Stimulated activated effector memory CD8-positive, alpha-beta T cell treated with anti-CD3 and anti-CD28 coated beads, Interleukin-12 subunit alpha, Interleukin-12 subunit beta, amount 100 ng/mL, for 72 hours (primary cell): ENCODE results near the gene CUL9.
"Not testable (repeated sequence)": the region's sequence is repeated elsewhere in the genome, so short reads cannot be mapped to it uniquely, and the experiment has no call there.

Experiments
- ATAC-seq: fragments of 150-1000 bp; cut with Tn5 transposase; 2 replicates; pipeline ENCODE4 v1.10.0; 2021
- DNase-seq, 2 donors: peaks; one replicate each; pipeline ENCODE4 v3.0.0; 2021 to 2022; ENCODE audit warnings: low spot score in 2 of 2
- H3K27ac Mint-ChIP-seq: one replicate; pipeline ENCODE4 v1.8.0; 2022; ENCODE audit warnings: mild to moderate bottlenecking, mixed read lengths
- H3K36me3 Mint-ChIP-seq: one replicate; pipeline ENCODE4 v1.8.0; 2022; ENCODE audit warnings: mild to moderate bottlenecking, mixed read lengths
- H3K4me1 Mint-ChIP-seq: one replicate; pipeline ENCODE4 v1.8.0; 2022; ENCODE audit warnings: mixed read lengths
- H3K4me3 Mint-ChIP-seq: one replicate; pipeline ENCODE4 v1.8.0; 2022; ENCODE audit warnings: mild to moderate bottlenecking, mixed read lengths
- H3K9me3 Mint-ChIP-seq: one replicate; pipeline ENCODE4 v1.8.0; 2022; ENCODE audit warnings: mixed read lengths

CUL9 gene

DNA sequence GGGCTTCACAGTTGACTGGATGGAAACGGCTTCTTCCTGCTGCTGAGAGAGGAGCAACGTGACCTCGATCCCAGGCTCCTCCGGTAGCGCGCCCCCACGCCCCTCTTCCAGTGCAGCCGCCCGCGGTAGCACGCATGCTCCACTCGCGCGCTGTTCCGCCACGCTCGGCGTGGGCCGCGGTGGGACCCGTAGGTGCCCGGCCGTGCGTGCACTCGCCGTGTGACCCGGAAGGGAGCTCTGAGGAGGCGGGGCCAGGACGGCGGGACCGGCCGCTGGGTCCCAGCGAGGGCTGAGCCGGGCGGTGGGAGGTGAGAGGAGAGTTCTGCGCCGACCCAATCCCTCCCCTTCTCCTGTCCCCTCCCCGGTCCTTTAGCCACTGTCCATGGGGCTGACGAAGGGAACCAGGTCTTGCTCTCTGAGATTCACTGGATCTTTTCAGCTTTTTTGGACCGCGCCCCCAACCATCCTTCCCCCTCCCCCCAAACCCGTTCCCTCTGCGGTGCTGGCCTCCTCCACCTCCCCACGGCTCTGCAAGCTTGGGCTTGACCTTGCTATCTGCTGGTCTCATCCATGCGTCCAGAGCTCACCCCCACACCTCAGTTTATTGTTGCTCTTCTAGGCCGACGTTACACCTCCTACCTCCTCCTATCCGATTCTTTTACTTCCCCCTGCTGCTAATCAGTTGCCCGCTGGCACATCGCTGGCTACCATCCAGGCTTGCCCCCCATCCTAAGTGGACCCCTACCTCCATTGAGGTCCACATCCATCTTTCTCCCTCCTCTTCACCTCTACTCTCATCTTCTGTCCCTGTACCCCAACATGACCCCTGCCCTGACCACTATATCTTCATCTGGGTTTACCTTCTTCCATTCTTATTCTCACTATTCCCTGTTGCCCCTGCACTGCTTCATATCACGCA, at the start of gene CUL9:
Gene CUL9, plus strand, starts transcription at position 255 of the 919 bp plus-strand sequence. CDS start 2,115 bp downstream, outside the sequence.
- peak; percentile 74 to 90 for DNase-seq
- H3K4me1 Mint-ChIP-seq, result peaks cover 51% of the 10 kb centered on the region
- no peaks in the 10 kb centered on the region for H3K9me3 Mint-ChIP-seq
- H3K27ac Mint-ChIP-seq, result peak within 1 kb of the TSS; percentile 85
- peak; percentile 98 for ATAC-seq
- peak within 1 kb of the TSS; percentile 83 for H3K4me3 Mint-ChIP-seq
- peaks cover 68% of the 10 kb centered on the region for H3K36me3 Mint-ChIP-seq

DNA sequence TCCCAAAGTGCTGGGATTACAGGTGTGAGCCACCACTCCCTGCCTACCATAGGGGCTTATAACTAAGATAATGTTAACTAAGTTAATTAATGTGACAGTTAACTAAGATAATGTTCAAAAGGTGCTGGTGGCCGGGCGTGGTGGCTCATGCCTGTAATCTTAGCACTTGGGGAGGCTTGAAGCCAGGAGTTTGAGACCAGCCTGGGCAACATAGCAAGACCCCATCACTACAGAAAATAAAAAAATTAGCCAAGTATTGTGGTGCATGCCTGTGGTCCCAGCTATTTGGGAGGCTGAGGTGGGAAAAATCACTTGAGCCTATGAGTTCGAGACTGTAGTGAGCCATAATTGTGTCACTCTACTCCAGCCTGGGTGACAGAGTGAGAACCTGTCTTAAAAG, 43.7 kb upstream of the CUL9 start:
- Mint-ChIP-seq H3K36me3 (no peaks in the 10 kb centered on the region), H3K9me3 (no peaks in the 10 kb centered on the region), H3K27ac (no peak overlapping the region), H3K4me3 (no peak overlapping the region), H3K4me1 (peaks cover 9% of the 10 kb centered on the region)
- no peak for ATAC-seq
- no peak for DNase-seq

DNA sequence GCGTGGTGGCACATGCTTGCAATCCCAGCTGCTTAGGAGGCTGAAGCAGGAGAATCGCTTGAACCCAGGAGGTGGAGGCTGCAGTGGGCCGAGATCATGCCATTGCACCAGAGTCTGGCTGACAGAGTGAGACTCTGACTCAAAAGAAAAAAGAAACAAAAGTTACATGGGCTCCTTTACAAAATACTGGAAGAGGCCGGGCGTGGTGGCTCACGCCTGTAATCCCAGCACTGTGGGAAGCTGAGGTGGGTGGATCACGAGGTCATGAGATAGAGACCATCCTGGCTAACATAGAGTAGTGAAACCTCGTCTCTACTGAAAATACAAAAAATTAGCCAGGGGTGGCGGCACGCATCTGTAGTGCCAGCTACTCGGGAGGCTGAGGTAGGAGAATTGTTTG, 42.0 kb upstream of the CUL9 start:
- not testable (repeated sequence) for H3K9me3 Mint-ChIP-seq, H3K36me3 Mint-ChIP-seq, H3K4me3 Mint-ChIP-seq, ATAC-seq, H3K27ac Mint-ChIP-seq, DNase-seq
- H3K4me1 Mint-ChIP-seq, result peaks cover 18% of the 10 kb centered on the region

DNA sequence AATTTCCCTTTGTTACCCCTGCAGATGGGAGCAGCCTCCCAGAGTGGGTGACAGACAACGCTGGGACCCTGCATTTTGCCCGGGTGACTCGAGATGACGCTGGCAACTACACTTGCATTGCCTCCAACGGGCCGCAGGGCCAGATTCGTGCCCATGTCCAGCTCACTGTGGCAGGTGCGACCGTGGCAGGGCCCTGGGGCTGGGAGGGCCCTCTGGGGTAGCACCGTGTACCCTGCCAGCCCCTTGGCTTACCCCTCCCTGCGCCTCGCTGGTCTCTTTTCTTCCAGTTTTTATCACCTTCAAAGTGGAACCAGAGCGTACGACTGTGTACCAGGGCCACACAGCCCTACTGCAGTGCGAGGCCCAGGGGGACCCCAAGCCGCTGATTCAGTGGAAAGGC, 40.4 kb upstream of the CUL9 start:
- DNase-seq, result no peak
- Mint-ChIP-seq H3K9me3 (no peaks in the 10 kb centered on the region), H3K4me3 (no peak overlapping the region), H3K4me1 (peaks cover 18% of the 10 kb centered on the region), H3K36me3 (no peaks in the 10 kb centered on the region), H3K27ac (peak overlapping the region; percentile 56)
- no peak for ATAC-seq

DNA sequence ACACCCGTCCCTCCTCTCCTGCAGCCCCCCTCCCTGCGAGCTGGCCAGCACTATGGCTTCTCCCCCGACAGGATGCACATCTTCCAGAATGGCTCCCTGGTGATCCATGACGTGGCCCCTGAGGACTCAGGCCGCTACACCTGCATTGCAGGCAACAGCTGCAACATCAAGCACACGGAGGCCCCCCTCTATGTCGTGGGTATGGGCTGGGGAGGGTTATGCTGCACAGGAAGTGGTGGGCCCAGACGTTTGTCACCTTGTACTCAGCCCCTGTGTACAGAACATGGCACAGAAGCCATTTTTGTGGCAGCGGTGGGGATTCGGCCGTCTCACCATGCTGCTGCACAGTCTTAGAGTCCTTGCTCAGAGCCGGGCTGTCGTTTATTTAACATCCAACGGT, 39.9 kb upstream of the CUL9 start:
- Mint-ChIP-seq H3K27ac (peak overlapping the region; percentile 56), H3K4me1 (peaks cover 18% of the 10 kb centered on the region), H3K9me3 (no peaks in the 10 kb centered on the region), H3K4me3 (peak overlapping the region; percentile 3), H3K36me3 (no peaks in the 10 kb centered on the region)
- DNase-seq, result peak in 1 of 2 donors; percentile 53
- peak; percentile 50 for ATAC-seq

DNA sequence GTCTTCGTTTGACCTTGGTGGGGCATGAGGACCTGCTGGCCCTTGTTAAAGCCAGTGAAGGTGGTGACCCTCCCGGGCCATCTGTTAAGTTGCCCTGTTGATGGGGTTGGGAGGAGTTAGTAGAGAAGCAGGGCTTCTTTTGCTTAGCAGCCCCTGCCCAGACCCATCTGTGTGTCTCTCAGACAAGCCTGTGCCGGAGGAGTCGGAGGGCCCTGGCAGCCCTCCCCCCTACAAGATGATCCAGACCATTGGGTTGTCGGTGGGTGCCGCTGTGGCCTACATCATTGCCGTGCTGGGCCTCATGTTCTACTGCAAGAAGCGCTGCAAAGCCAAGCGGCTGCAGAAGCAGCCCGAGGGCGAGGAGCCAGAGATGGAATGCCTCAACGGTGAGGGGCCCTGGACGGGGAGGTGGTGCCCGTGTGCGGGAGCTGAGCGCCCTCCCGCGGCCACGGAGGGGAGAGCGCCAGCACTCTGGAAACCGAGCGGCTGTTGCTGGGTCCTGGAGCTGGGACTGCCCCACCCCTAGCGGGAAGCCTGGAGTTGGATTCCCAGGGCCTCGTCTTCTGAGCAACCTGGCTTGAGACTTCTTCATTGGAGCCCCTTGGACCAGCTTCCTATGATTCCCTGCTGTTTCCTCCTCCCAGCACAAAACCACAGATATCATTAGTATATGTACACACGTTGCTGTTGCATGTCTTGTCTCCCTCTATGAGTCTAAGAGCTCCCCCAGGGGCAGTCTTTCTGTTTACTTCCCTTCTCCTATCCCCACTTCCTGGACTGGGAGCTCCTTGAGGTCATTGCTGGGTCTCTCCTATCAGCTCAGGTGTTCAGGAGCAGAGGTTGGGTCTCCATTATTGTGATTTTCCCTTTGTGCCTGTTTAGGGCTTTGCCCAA, 38.5 kb upstream of the CUL9 start:
- Mint-ChIP-seq H3K9me3 (no peaks in the 10 kb centered on the region), H3K36me3 (no peaks in the 10 kb centered on the region), H3K4me1 (peaks cover 18% of the 10 kb centered on the region), H3K4me3 (peak overlapping the region; percentile 3), H3K27ac (peak overlapping the region; percentile 67)
- peak; percentile 80 to 90 for DNase-seq
- peak; percentile 93 for ATAC-seq

DNA sequence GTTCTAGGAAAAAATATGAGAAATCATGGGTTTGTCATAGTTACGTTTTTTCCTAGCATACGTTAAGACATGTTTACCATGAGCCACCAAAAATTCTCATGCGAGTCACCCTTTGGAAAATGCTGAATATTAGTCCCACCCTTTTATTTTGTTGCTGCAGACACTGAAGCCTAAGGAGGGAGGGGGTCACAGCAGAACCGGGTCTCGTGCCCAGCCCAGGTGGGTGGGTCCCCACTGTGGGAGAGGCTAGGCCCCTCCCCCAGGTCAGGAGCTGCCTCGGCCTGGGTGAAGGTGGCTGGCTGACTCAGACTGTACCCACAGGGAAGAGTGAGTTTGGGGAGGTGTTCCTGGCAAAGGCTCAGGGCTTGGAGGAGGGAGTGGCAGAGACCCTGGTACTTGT, 37.1 kb upstream of the CUL9 start:
- DNase-seq (no peak), ATAC-seq (no peak)
- Mint-ChIP-seq H3K36me3 (no peaks in the 10 kb centered on the region), H3K27ac (no peak overlapping the region), H3K4me3 (no peak overlapping the region), H3K9me3 (no peaks in the 10 kb centered on the region), H3K4me1 (peaks cover 18% of the 10 kb centered on the region)

DNA sequence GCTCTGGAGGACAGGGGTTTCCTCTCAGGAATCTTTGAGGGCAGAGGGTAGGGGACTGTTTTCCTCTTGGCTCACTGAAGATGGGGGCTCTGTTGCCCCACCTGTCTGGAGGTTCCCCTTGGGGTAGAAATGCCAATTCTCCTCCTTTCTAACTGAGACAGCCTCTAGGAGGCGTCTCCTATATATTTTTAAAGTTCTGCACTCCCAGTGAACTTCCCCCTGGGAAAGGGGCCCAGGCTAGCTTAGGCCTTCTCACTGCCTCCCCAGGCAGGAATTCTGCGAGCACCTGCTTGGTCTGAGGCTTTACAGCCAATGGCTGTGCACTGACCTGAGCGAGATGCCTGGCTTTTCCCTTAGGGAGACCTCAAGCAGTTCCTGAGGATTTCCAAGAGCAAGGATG, 35.7 kb upstream of the CUL9 start:
- no peaks in the 10 kb centered on the region for H3K9me3 Mint-ChIP-seq
- H3K4me3 Mint-ChIP-seq, result no peak overlapping the region
- DNase-seq (no peak), ATAC-seq (no peak)
- H3K36me3 Mint-ChIP-seq, result no peaks in the 10 kb centered on the region
- no peak overlapping the region for H3K27ac Mint-ChIP-seq
- H3K4me1 Mint-ChIP-seq, result peaks cover 18% of the 10 kb centered on the region

DNA sequence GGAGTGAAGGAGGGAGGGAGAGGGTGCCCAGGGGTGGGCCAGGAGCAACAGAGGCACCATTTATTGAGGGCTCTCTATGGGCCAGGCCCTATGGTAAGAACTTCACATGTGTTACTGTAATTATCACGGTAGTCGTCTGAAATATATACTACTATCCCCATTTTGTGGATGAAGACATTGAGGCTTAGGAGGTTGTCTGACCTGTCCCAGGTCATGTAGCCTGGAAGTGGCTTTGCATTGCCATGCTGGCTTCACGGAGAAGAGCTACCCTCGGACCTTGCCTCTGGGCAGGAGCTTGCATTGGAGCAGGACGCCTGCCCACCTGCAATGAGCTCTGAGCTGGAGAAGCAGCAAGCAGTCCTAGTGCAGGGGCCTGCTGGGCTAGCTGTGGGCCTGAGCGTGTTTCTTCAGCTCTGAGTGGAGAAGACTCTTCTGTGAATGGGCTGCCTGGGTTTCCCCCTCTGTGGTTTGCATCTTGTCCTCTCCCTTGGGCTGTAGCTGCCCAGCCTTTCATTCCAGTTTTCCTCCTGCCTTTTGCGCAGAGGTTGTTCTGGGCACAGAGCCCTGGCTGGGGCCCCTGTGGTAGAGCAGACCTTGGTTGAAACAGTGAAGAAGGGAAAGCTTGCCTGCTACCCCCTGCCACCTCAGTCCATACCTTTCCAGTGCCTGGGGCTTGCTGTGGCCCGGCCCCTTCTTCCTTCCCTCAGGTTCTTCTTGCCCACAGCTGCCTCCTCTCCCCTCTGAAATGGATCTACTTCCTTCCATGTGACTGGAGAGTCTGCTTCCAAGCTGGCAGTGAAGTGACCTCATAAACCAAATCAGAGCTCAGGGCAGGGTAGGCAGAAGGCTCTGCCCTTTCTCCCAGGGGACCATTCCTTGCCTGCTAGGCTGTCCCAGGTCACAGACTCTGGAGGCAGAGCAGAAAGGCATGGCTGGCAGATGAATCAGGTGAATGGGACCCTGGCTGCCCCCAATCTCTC, 35.0 kb upstream of the CUL9 start:
- ATAC-seq (no peak), DNase-seq (no peak)
- H3K9me3 Mint-ChIP-seq, result no peaks in the 10 kb centered on the region
- peaks cover 17% of the 10 kb centered on the region for H3K4me1 Mint-ChIP-seq
- no peaks in the 10 kb centered on the region for H3K36me3 Mint-ChIP-seq
- H3K27ac Mint-ChIP-seq, result peak overlapping the region; percentile 56
- no peak overlapping the region for H3K4me3 Mint-ChIP-seq

DNA sequence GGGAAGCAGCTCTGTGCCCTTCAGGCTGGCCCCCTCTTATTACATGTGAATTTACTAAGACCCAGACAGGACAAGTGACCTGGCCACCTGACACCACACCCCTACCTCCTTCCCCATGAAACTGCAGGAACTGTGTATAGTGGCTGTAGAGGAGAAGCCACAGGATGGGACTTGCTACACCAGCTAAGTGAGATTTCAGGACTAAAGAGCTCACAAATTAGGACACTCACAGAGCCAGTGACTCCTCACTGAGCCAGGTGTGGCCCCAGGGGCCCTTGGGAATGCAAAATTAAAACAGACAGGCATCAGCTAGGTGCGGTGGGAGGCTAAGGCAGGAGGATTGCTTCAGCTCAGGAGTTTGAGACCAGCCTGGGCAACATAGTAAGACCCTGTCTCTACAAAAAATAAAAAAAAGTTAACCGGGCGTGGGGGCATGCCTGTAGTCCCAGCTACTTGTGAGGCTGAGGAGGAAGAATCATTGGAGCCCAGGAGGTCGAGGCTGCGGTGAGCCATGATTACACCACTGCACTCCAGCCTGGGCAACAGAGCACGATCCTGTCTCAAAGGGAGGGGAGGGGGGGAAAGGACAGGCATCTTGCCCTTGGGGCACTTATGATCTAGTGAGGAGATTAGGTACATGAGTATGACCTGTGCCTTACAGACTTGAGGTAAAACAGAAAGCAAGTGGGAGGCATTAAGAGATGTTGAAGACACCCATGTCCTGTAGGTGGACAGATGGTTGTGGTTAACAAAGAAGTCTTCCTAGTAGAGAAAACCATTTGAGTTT, 34.1 kb upstream of the CUL9 start:
- peaks cover 13% of the 10 kb centered on the region for H3K4me1 Mint-ChIP-seq
- H3K4me3 Mint-ChIP-seq, result no peak overlapping the region

DNA sequence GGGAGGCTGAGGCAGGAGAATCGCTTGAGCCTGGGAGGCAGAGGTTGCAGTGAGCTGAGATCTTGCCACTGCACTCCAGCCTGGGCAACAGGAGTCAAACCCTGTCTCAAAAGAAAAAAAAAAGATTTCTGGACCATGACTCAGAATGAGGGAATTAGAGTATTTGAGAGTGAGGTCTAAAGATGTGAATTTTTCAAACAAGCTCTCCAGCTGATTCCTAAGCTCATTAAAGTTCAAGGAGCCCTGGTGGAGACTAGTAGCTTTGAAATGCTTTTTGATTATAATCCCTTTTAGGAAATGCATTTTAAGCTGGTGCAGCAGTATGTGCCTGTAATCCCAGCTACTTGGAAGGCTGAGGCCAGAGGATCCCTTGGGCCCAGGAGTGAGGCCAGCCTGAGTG, 32.7 kb upstream of the CUL9 start:
- ATAC-seq (no peak), DNase-seq (no peak)
- Mint-ChIP-seq H3K36me3 (no peaks in the 10 kb centered on the region), H3K4me3 (no peak overlapping the region), H3K9me3 (no peaks in the 10 kb centered on the region), H3K4me1 (no peaks in the 10 kb centered on the region), H3K27ac (no peak overlapping the region)

More for the DNA sequence above, 34.1 kb upstream of the CUL9 start:
- peak overlapping the region; percentile 56 for H3K27ac Mint-ChIP-seq
- no peaks in the 10 kb centered on the region for H3K36me3 Mint-ChIP-seq
- no peak for DNase-seq
- no peaks in the 10 kb centered on the region for H3K9me3 Mint-ChIP-seq
- no peak for ATAC-seq

DNA sequence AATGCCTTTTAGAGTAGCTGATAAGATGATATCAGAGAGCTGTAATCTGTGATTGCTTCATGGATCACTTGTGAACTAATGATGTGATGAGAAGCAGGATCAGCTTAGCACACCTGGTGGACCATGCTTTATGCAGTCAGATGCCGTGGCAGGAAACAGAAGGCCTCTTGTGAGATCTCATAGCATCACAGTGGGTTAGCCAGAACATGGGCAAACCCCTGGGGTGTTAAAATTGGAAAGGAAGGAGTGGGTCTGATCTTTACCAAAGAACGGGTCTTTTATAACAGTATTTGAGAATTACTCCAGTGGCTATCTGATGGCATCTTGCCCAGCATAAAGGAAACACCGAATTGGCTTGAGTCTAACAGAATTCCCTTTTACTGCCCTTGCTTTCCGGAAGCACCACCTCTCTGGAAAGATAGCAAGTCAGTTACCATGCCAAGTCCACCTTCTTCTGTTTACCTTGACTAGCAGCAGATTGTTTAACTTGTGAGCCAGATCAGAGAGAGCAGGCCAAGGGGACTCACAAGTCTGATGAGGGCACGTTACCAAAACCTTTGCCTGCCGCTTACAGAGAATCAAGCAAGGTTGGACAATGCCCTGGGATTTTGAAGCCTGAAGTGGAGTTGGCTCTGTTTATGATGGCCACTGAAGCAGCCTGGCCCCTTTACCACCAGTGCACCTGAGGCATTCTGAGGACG, 31.8 kb upstream of the CUL9 start:
- H3K36me3 Mint-ChIP-seq, result no peaks in the 10 kb centered on the region
- DNase-seq (no peak), ATAC-seq (no peak)
- peak overlapping the region; percentile 4 for H3K27ac Mint-ChIP-seq
- H3K4me1 Mint-ChIP-seq, result no peaks in the 10 kb centered on the region
- no peaks in the 10 kb centered on the region for H3K9me3 Mint-ChIP-seq
- no peak overlapping the region for H3K4me3 Mint-ChIP-seq

DNA sequence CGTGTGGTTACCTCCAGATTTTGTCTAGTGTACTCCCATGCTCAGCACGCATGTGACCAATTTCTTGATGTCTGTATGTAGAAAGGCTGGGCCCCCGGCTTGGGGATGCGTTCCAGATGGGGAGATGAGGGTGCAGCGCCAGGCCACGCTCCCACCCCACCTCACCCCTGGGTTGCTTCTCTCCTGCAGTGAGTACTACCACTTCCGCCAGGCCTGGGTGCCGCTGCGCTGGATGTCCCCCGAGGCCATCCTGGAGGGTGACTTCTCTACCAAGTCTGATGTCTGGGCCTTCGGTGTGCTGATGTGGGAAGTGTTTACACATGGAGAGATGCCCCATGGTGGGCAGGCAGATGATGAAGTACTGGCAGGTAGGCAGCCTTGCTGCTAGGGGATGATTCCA, 22.4 kb upstream of the CUL9 start:
- ATAC-seq (peak; percentile 13), DNase-seq (no peak)
- Mint-ChIP-seq H3K4me1 (no peaks in the 10 kb centered on the region), H3K9me3 (no peaks in the 10 kb centered on the region), H3K27ac (no peak overlapping the region), H3K36me3 (no peaks in the 10 kb centered on the region), H3K4me3 (no peak overlapping the region)
